GM10248 (cell line): Measurements from ENCODE around the gene STK40.

ENCODE experiments used
- CTCF ChIA-PET: fragments of 300-600 bp; sonication (Branson Sonifier 250); formaldehyde crosslinking; extraction: SDS; loops from one replicate; lab custom pipeline; 2021; ENCODE audit warnings: antibody characterized with exemption; lab: Yijun Ruan, JAX
- POLR2A ChIA-PET: fragments of 350-650 bp; sonication (Branson Sonifier 250); formaldehyde crosslinking; extraction: SDS; loops from one replicate; lab custom pipeline; 2020; ENCODE audit warnings: antibody characterized with exemption; lab: Yijun Ruan, JAX
- DNase-seq: peaks from one replicate; pipeline ENCODE4 v3.0.0; 2012; ENCODE audit errors: extremely low spot score
- CTCF ChIP-seq: IDR thresholded peaks from 2 replicates; pipeline ENCODE4 v1.5.1; 2012; ENCODE audit warnings: mild to moderate bottlenecking, low read depth; ENCODE audit errors: extremely low read depth, missing control alignments, control extremely low read depth

STK40 gene

GRCh38 chr1:36401602-36402503 lies 16.1 kb upstream of the STK40 start:
- no peak for TF ChIP-seq CTCF
- ChIA-PET POLR2A (interaction anchor here (2.2 kb wide), 1 partner anchor 15 kb away, joined by 11 read pairs; no protein-coding TSS in a partner anchor), CTCF (interaction anchor here (1.4 to 1.8 kb wide), 3 partner anchors 18 to 59 kb away, joined by 3 to 5 read pairs (median 5); no protein-coding TSS in a partner anchor)
- DNase-seq: no peak

- peak; percentile 66 for DNase-seq
- ChIA-PET POLR2A (interaction anchor here (0.6 to 2.2 kb wide), 3 partner anchors 11 to 236 kb away, joined by 4 to 11 read pairs (median 5); no protein-coding TSS in a partner anchor), CTCF (interaction anchor here (0.8 to 1.8 kb wide), 7 partner anchors 14 to 266 kb away, joined by 3 to 9 read pairs (median 4); partner anchors contain the start of gene TRAPPC3)
- no peak for TF ChIP-seq CTCF
These were observed 15.3 kb upstream of the STK40 start for GRCh38 chr1:36400825-36401601.

- CTCF ChIA-PET: interaction anchor here (0.8 to 2.2 kb wide), 10 partner anchors 14 to 266 kb away, joined by 3 to 9 read pairs (median 4); partner anchors contain the start of gene TRAPPC3
- POLR2A ChIA-PET: interaction anchor here (0.6 to 2.2 kb wide), 3 partner anchors 12 to 235 kb away, joined by 4 to 11 read pairs (median 5); no protein-coding TSS in a partner anchor
- no peak for TF ChIP-seq CTCF
- DNase-seq: no peak
These were observed 14.7 kb upstream of the STK40 start for GRCh38 chr1:36400514-36400824.

GRCh38 chr1:36398370-36398977 lies 12.8 kb upstream of the STK40 start:
- ChIA-PET POLR2A (interaction anchor here (2.6 kb wide), 1 partner anchor 12 kb away, joined by 15 read pairs; no protein-coding TSS in a partner anchor), CTCF (interaction anchor here (0.8 to 3.3 kb wide), 4 partner anchors 12 to 56 kb away, joined by 4 to 11 read pairs (median 7); no protein-coding TSS in a partner anchor)
- TF ChIP-seq CTCF: no peak
- no peak for DNase-seq

GRCh38 chr1:36397378-36398230 lies 11.9 kb upstream of the STK40 start, which contains the start of gene LSM10:
LSM10 (minus strand) TSS chr1:36397908; CDS start chr1:36394129, 3,779 bp downstream.
- ChIA-PET POLR2A (interaction anchor here (2.6 kb wide), 1 partner anchor 11 kb away, joined by 15 read pairs; no protein-coding TSS in a partner anchor), CTCF (interaction anchor here (0.8 to 3.3 kb wide), 8 partner anchors 9 to 247 kb away, joined by 3 to 11 read pairs (median 6); no protein-coding TSS in a partner anchor)
- peak; percentile 93 for DNase-seq
- no peak for TF ChIP-seq CTCF
